GM23338 (cell line): ENCODE results near the gene RYR3. TPM values are rescaled to one million over a fixed set of nuclear protein-coding genes. Genes with fewer than 3 reads are reported as not detected.

ENCODE experiments used
- ATAC-seq: fragments of 200-7000 bp; cut with Tn5 transposase; 3 replicates; pipeline ENCODE4 v1.9.1; 2020
- DNase-seq: peaks from one replicate; pipeline ENCODE4 v3.0.0-alpha.2; 2015; ENCODE audit warnings: low spot score
- H2AFZ ChIP-seq: fragments of 200-600 bp; sonication (generic); 2 replicates; pipeline ENCODE4 v1.8.0; 2016; ENCODE audit warnings: antibody characterized with exemption, mild to moderate bottlenecking, moderate library complexity
- H3F3A ChIP-seq: fragments of 200-600 bp; sonication (generic); replicated peaks from 2 replicates; pipeline ENCODE4 v1.8.0; 2017; ENCODE audit warnings: antibody characterized with exemption, mixed run types, low read depth
- H3K27ac ChIP-seq: fragments of 200-600 bp; sonication (generic); 2 replicates; pipeline ENCODE4 v1.6.1; 2016; ENCODE audit warnings: low read depth
- H3K27me3 ChIP-seq: fragments of 200-600 bp; sonication (generic); 2 replicates; pipeline ENCODE4 v1.8.0; 2016; ENCODE audit warnings: mild to moderate bottlenecking, mixed run types, moderate library complexity; ENCODE audit not compliant: insufficient read depth
- H3K36me3 ChIP-seq: fragments of 200-600 bp; sonication (generic); 2 replicates; pipeline ENCODE4 v1.8.0; 2016; ENCODE audit warnings: mild to moderate bottlenecking; ENCODE audit not compliant: insufficient read depth
- H3K4me1 ChIP-seq: fragments of 200-600 bp; sonication (generic); 2 replicates; pipeline ENCODE4 v1.8.0; 2016; ENCODE audit warnings: mild to moderate bottlenecking, moderate library complexity; ENCODE audit not compliant: insufficient read depth
- H3K4me2 ChIP-seq: fragments of 200-600 bp; sonication (generic); 2 replicates; pipeline ENCODE4 v1.7.1; 2017; ENCODE audit warnings: mixed run types
- H3K4me3 ChIP-seq: fragments of 200-600 bp; sonication (generic); 2 replicates; pipeline ENCODE4 v1.6.1; 2016; ENCODE audit warnings: mixed run types
- H3K79me2 ChIP-seq: fragments of 200-600 bp; sonication (generic); replicated peaks from 2 replicates; pipeline ENCODE4 v1.8.0; 2017; ENCODE audit warnings: mild to moderate bottlenecking; ENCODE audit not compliant: insufficient read depth
- H3K9me2 ChIP-seq: fragments of 200-600 bp; sonication (generic); 2 replicates; pipeline ENCODE4 v1.8.0; 2017; ENCODE audit not compliant: insufficient read depth
- H4K20me1 ChIP-seq: fragments of 200-600 bp; sonication (generic); replicated peaks from 2 replicates; pipeline ENCODE4 v1.8.0; 2017; ENCODE audit warnings: mild to moderate bottlenecking; ENCODE audit not compliant: insufficient read depth
- H3K27ac Mint-ChIP-seq: 2 replicates; pipeline ENCODE4 v1.8.0; 2020; ENCODE audit warnings: inconsistent platforms, mild to moderate bottlenecking, moderate library complexity, mixed read lengths
- H3K27me3 Mint-ChIP-seq: 3 replicates; pipeline ENCODE4 v1.8.0; 2022; ENCODE audit warnings: low read depth, mild to moderate bottlenecking, moderate library complexity, mixed read lengths, inconsistent platforms; ENCODE audit not compliant: insufficient read depth, poor library complexity
- H3K36me3 Mint-ChIP-seq: 3 replicates; pipeline ENCODE4 v1.8.0; 2021; ENCODE audit warnings: low read depth, mild to moderate bottlenecking, inconsistent platforms, moderate library complexity, mixed read lengths
- H3K4me1 Mint-ChIP-seq: 3 replicates; pipeline ENCODE4 v1.8.0; 2020; ENCODE audit warnings: mild to moderate bottlenecking, inconsistent platforms, mixed read lengths
- H3K4me3 Mint-ChIP-seq: 3 replicates; pipeline ENCODE4 v1.8.0; 2021; ENCODE audit warnings: moderate library complexity, mild to moderate bottlenecking, inconsistent platforms, mixed read lengths
- H3K9me3 Mint-ChIP-seq: 3 replicates; pipeline ENCODE4 v1.8.0; 2020; ENCODE audit warnings: moderate library complexity, mild to moderate bottlenecking, inconsistent platforms, mixed read lengths
- CREB1 ChIP-seq: fragments of 250-450 bp; sonication (Bioruptor Pico); IDR thresholded peaks from 2 replicates; pipeline ENCODE4 v1.5.0; 2020; ENCODE audit warnings: low read depth, mild to moderate bottlenecking, moderate library complexity
- CTCF ChIP-seq, 2 experiments: fragments of 200-600 bp in 1 of 2; sonication (generic) in 1 of 2; conservative IDR thresholded peaks; 2 replicates each; pipeline versions ENCODE4 v1.5.1 to v1.6.1; 2016 to 2017; ENCODE audit warnings: antibody characterized with exemption in 2 of 2, low read depth in 2 of 2, mild to moderate bottlenecking in 2 of 2, moderate library complexity in 1 of 2
- ETS1 ChIP-seq: IDR thresholded peaks from 2 replicates; pipeline ENCODE4 v1.6.1; 2016; ENCODE audit warnings: antibody characterized with exemption
- EZH2 ChIP-seq: fragments of 200-600 bp; sonication (generic); IDR thresholded peaks from one replicate; pipeline ENCODE4 v1.8.0; 2017; ENCODE audit warnings: antibody characterized with exemption, mild to moderate bottlenecking, low read depth; ENCODE audit not compliant: unreplicated experiment
- EZH2phosphoT487 ChIP-seq: fragments of 200-600 bp; sonication (generic); IDR thresholded peaks from one replicate; pipeline ENCODE4 v1.8.1; 2018; ENCODE audit warnings: antibody characterized with exemption; ENCODE audit not compliant: unreplicated experiment
- JUNB ChIP-seq: IDR thresholded peaks from one replicate; pipeline ENCODE4 v1.6.1; 2016; ENCODE audit warnings: antibody characterized with exemption; ENCODE audit not compliant: unreplicated experiment
- POLR2AphosphoS5 ChIP-seq: IDR thresholded peaks from 2 replicates; pipeline ENCODE4 v1.6.1; 2016; ENCODE audit warnings: antibody characterized with exemption, low read depth
- STAT1 ChIP-seq: IDR thresholded peaks from one replicate; pipeline ENCODE4 v1.6.1; 2016; ENCODE audit warnings: antibody characterized with exemption; ENCODE audit not compliant: unreplicated experiment
- ZNF114 ChIP-seq: fragments of 250-450 bp; sonication (Bioruptor Pico); IDR thresholded peaks from 2 replicates; pipeline ENCODE4 v1.5.0; 2020; ENCODE audit warnings: mild to moderate bottlenecking, moderate library complexity
- ZNF331 ChIP-seq: fragments of 250-450 bp; sonication (Bioruptor Pico); IDR thresholded peaks from 2 replicates; pipeline ENCODE4 v1.5.0; 2020; ENCODE audit warnings: low read depth, mild to moderate bottlenecking, moderate library complexity
- ZNF462 ChIP-seq: fragments of 250-450 bp; sonication (Bioruptor Pico); IDR thresholded peaks from 2 replicates; pipeline ENCODE4 v1.5.0; 2020; ENCODE audit warnings: mild to moderate bottlenecking, moderate library complexity
- polyA plus RNA-seq: library from polyadenylated mRNA; unstranded; fragments of >200 nt; fragmentation: Nextera tagmentation; extraction: Ambion mirVana; gene quantifications from 2 replicates; pipeline ENCODE4 v1.2.1, GENCODE V29; 2016
- total RNA-seq: library from RNA; depleted of rRNA; stranded (reverse); fragments of >200 nt; shearing (Covaris generic); gene quantifications from 2 replicates; pipeline ENCODE4 v1.2.3, GENCODE V29; 2014

The RYR3 gene
- total and polyA plus RNA-seq, 2 experiments from 2014 or later = 1.1 to 1.2 TPM

- TF ChIP-seq ZNF462 (CRISPR knock-in tag) (no peak), POLR2AphosphoS5 (no peak), EZH2 (no peak), STAT1 (no peak), ZNF331 (CRISPR knock-in tag) (no peak), JUNB (no peak)
Measured at GRCh38 chr15:33788906-33789540, 478.3 kb downstream of the RYR3 start (continued).

GRCh38 chr15:33794453-33794852 lies 483.7 kb downstream of the RYR3 start:
- Histone ChIP-seq H3K4me1 (no peaks in the 10 kb centered on the region), H3K27ac (no peak overlapping the region), H3K36me3 (no peaks in the 10 kb centered on the region), H3K79me2 (no peaks in the 10 kb centered on the region), H3K4me2 (no peak overlapping the region), H3F3A (no peaks in the 10 kb centered on the region), H4K20me1 (no peaks in the 10 kb centered on the region), H3K27me3 (no peaks in the 10 kb centered on the region), H3K9me2 (0 out of 2 replicates have a peak, but pooled peaks cover 6% of the 10 kb centered on the region), H2AFZ (peak overlapping the region; percentile 3; the same call in 1 of the 2 replicates), H3K4me3 (no peak overlapping the region)
- no peaks in the 10 kb centered on the region for H3K27me3 Mint-ChIP-seq
- no peak for ATAC-seq
- no peaks in the 10 kb centered on the region for H3K9me3 Mint-ChIP-seq
- no peak for DNase-seq
- no peak overlapping the region for H3K4me3 Mint-ChIP-seq
- no peak overlapping the region for H3K27ac Mint-ChIP-seq
- H3K4me1 Mint-ChIP-seq = no peaks in the 10 kb centered on the region
- no peaks in the 10 kb centered on the region for H3K36me3 Mint-ChIP-seq
- TF ChIP-seq EZH2phosphoT487 = no peak
- TF ChIP-seq CREB1 (CRISPR knock-in tag) = no peak
- TF ChIP-seq JUNB = no peak
- no peak for TF ChIP-seq ETS1
- TF ChIP-seq EZH2 = no peak
- TF ChIP-seq STAT1 = no peak
- no peak for TF ChIP-seq ZNF114 (CRISPR knock-in tag)
- TF ChIP-seq CTCF (conservative IDR thresholded peaks at IDR 0.05; ENCODE audit: low read depth in 2 of 2) = no peak
